GM12873 (cell line): ENCODE measurements around the gene POMGNT2.

ENCODE experiments used
- CTCF ChIP-seq: IDR thresholded peaks from 2 replicates; pipeline ENCODE4 v1.5.1; 2012; ENCODE audit warnings: low read depth, mild to moderate bottlenecking, moderate library complexity, low read length, control low read depth; ENCODE audit not compliant: insufficient read depth; ENCODE audit errors: missing control alignments

Gene POMGNT2

GRCh38 chr3:43120937-43121336 lies 15.1 kb upstream of the POMGNT2 start:
- no peak for TF ChIP-seq CTCF

- no peak for TF ChIP-seq CTCF
Measured at GRCh38 chr3:43117257-43117656, 11.4 kb upstream of the POMGNT2 start.

- TF ChIP-seq CTCF = no peak
Measured at GRCh38 chr3:43113671-43114070, 7.8 kb upstream of the POMGNT2 start.

GRCh38 chr3:43106293-43106628 lies 382 bp upstream of the POMGNT2 start:
- TF ChIP-seq CTCF = no peak

GRCh38 chr3:43104660-43105595 lies 951 bp downstream of the POMGNT2 start:
- TF ChIP-seq CTCF = no peak

- no peak for TF ChIP-seq CTCF
Measured at GRCh38 chr3:43104039-43104438, 1.8 kb downstream of the POMGNT2 start.

GRCh38 chr3:43102773-43103480 lies 3.0 kb downstream of the POMGNT2 start:
- TF ChIP-seq CTCF = no peak
